Choroid plexus epithelial cell (primary cell): ENCODE data around the gene AKAP5.

ENCODE experiments used
- DNase-seq: peaks from one replicate; pipeline ENCODE4 v3.0.0-alpha.2; 2010; ENCODE audit warnings: low read depth
- H3K4me3 ChIP-seq: 2 replicates; pipeline ENCODE4 v1.5.1; 2011; ENCODE audit warnings: low read depth, mild to moderate bottlenecking, control low read depth, low read length, moderate library complexity
- TF ChIP-seq, protein P1 (sequence below): conservative IDR thresholded peaks from 2 replicates; pipeline ENCODE4 v1.5.1; 2011; ENCODE audit warnings: low read depth, mild to moderate bottlenecking, control low read depth, inconsistent platforms, low read length, moderate library complexity

The AKAP5 gene

GRCh38 chr14:64459405-64460136, 5.7 kb upstream of the AKAP5 start:
- H3K4me3 ChIP-seq: no peak overlapping the region
- TF ChIP-seq, protein P1, sequence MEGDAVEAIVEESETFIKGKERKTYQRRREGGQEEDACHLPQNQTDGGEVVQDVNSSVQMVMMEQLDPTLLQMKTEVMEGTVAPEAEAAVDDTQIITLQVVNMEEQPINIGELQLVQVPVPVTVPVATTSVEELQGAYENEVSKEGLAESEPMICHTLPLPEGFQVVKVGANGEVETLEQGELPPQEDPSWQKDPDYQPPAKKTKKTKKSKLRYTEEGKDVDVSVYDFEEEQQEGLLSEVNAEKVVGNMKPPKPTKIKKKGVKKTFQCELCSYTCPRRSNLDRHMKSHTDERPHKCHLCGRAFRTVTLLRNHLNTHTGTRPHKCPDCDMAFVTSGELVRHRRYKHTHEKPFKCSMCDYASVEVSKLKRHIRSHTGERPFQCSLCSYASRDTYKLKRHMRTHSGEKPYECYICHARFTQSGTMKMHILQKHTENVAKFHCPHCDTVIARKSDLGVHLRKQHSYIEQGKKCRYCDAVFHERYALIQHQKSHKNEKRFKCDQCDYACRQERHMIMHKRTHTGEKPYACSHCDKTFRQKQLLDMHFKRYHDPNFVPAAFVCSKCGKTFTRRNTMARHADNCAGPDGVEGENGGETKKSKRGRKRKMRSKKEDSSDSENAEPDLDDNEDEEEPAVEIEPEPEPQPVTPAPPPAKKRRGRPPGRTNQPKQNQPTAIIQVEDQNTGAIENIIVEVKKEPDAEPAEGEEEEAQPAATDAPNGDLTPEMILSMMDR: no peak
- DNase-seq: no peak

GRCh38 chr14:64461221-64461620, 4.1 kb upstream of the AKAP5 start:
- TF ChIP-seq, protein P1: no peak
- no peak overlapping the region for H3K4me3 ChIP-seq
- no peak for DNase-seq

- H3K4me3 ChIP-seq: no peak overlapping the region
- TF ChIP-seq, protein P1: no peak
- no peak for DNase-seq
These were observed 2.1 kb upstream of the AKAP5 start for GRCh38 chr14:64463195-64463594.

GRCh38 chr14:64463873-64464272, 1.4 kb upstream of the AKAP5 start:
- TF ChIP-seq, protein P1: no peak
- DNase-seq: no peak
- H3K4me3 ChIP-seq: no peak overlapping the region

DNA sequence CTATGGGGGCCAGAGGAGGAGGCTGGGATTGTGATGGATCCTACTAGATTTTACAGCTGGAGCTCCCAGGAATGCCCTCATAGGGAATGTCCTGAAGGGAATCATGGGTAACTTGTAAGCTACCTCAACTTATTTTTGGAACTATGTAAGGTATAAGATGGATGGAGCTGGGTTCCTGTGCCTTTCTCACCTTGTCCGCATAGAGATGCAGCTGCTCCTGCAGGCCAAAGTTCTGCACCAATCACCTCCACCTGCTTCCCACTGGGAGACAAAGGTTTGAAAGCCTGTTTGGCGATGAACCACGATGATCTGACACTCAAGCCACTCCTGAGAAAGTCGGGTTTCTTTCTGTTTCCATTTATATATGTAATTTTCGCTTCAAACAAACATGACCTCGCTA, 648 bp upstream of the AKAP5 start:
- H3K4me3 ChIP-seq: peak overlapping the region; percentile 78
- DNase-seq: no peak
- TF ChIP-seq, protein P1: no peak

GRCh38 chr14:64465831-64466554, 694 bp downstream of the AKAP5 start:
- peak overlapping the region; percentile 78 for H3K4me3 ChIP-seq
- TF ChIP-seq, protein P1: peak; percentile 53
- DNase-seq: peak; percentile 49

DNA sequence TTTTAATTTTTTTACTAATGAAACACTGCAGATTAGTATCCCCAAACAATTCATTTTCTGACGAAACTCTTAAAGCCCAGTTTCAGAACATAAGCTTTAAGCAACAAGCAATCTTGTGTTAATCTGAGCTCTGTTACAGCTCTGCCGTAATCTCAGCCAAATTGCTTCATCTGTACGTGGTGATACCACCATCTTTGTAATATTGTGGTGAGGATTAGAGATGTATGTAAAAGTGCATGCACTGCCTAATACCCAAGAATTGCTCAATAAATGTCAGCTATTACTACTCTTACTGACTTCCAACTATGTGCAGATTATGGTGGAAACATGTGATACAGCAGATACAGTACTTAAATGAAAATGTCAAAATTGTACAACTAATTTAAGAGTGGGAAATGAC, 1.8 kb downstream of the AKAP5 start:
- TF ChIP-seq, protein P1: no peak
- no peak for DNase-seq
- no peak overlapping the region for H3K4me3 ChIP-seq
